ENCODE results near the gene STATH. TPM values are rescaled to one million over a fixed set of nuclear protein-coding genes. Genes with fewer than 3 reads are reported as not detected.

The STATH gene
- total and polyA plus RNA-seq, 2 experiments from 2014 or later, result not detected

GRCh38 chr4:69970071-69970470 is 25.7 kb upstream of the STATH start:
- Histone ChIP-seq H3K4me3 (no peak overlapping the region), H3K36me3 (ENCODE audit: insufficient read depth) (no peaks in the 10 kb centered on the region), H3K27ac (ENCODE audit: low read depth) (no peak overlapping the region), H3K4me2 (no peak overlapping the region), H3K79me2 (replicated peaks; ENCODE audit: insufficient read depth) (no peaks in the 10 kb centered on the region), H3K4me1 (ENCODE audit: insufficient read depth) (no peaks in the 10 kb centered on the region), H4K20me1 (replicated peaks; ENCODE audit: insufficient read depth) (no peaks in the 10 kb centered on the region), H3F3A (replicated peaks; ENCODE audit: low read depth) (no peaks in the 10 kb centered on the region), H2AFZ (no peak overlapping the region), H3K27me3 (ENCODE audit: insufficient read depth) (no peaks in the 10 kb centered on the region), H3K9me2 (ENCODE audit: insufficient read depth) (no peaks in the 10 kb centered on the region)
- Mint-ChIP-seq H3K27me3 (ENCODE audit: insufficient read depth, low read depth, poor library complexity) (peaks cover 2% of the 10 kb centered on the region), H3K9me3 (no peaks in the 10 kb centered on the region), H3K4me3 (no peak overlapping the region), H3K27ac (no peak overlapping the region), H3K4me1 (no peaks in the 10 kb centered on the region), H3K36me3 (ENCODE audit: low read depth) (no peaks in the 10 kb centered on the region)
- TF ChIP-seq, protein P1, sequence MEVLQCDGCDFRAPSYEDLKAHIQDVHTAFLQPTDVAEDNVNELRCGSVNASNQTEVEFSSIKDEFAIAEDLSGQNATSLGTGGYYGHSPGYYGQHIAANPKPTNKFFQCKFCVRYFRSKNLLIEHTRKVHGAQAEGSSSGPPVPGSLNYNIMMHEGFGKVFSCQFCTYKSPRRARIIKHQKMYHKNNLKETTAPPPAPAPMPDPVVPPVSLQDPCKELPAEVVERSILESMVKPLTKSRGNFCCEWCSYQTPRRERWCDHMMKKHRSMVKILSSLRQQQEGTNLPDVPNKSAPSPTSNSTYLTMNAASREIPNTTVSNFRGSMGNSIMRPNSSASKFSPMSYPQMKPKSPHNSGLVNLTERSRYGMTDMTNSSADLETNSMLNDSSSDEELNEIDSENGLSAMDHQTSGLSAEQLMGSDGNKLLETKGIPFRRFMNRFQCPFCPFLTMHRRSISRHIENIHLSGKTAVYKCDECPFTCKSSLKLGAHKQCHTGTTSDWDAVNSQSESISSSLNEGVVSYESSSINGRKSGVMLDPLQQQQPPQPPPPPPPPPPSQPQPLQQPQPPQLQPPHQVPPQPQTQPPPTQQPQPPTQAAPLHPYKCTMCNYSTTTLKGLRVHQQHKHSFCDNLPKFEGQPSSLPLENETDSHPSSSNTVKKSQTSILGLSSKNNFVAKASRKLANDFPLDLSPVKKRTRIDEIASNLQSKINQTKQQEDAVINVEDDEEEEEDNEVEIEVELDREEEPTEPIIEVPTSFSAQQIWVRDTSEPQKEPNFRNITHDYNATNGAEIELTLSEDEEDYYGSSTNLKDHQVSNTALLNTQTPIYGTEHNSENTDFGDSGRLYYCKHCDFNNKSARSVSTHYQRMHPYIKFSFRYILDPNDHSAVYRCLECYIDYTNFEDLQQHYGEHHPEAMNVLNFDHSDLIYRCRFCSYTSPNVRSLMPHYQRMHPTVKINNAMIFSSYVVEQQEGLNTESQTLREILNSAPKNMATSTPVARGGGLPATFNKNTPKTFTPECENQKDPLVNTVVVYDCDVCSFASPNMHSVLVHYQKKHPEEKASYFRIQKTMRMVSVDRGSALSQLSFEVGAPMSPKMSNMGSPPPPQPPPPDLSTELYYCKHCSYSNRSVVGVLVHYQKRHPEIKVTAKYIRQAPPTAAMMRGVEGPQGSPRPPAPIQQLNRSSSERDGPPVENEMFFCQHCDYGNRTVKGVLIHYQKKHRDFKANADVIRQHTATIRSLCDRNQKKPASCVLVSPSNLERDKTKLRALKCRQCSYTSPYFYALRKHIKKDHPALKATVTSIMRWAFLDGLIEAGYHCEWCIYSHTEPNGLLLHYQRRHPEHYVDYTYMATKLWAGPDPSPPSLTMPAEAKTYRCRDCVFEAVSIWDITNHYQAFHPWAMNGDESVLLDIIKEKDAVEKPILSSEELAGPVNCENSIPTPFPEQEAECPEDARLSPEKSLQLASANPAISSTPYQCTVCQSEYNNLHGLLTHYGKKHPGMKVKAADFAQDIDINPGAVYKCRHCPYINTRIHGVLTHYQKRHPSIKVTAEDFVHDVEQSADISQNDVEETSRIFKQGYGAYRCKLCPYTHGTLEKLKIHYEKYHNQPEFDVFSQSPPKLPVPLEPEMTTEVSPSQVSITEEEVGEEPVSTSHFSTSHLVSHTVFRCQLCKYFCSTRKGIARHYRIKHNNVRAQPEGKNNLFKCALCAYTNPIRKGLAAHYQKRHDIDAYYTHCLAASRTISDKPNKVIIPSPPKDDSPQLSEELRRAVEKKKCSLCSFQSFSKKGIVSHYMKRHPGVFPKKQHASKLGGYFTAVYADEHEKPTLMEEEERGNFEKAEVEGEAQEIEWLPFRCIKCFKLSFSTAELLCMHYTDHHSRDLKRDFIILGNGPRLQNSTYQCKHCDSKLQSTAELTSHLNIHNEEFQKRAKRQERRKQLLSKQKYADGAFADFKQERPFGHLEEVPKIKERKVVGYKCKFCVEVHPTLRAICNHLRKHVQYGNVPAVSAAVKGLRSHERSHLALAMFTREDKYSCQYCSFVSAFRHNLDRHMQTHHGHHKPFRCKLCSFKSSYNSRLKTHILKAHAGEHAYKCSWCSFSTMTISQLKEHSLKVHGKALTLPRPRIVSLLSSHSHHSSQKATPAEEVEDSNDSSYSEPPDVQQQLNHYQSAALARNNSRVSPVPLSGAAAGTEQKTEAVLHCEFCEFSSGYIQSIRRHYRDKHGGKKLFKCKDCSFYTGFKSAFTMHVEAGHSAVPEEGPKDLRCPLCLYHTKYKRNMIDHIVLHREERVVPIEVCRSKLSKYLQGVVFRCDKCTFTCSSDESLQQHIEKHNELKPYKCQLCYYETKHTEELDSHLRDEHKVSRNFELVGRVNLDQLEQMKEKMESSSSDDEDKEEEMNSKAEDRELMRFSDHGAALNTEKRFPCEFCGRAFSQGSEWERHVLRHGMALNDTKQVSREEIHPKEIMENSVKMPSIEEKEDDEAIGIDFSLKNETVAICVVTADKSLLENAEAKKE (CRISPR knock-in tag; IDR thresholded peaks at IDR 0.05), result no peak
- no peak for TF ChIP-seq EZH2phosphoT487 (IDR thresholded peaks at IDR 0.05; ENCODE audit: unreplicated experiment)
- no peak for TF ChIP-seq JUNB (IDR thresholded peaks at IDR 0.05; ENCODE audit: unreplicated experiment)
- TF ChIP-seq NANOG (IDR thresholded peaks at IDR 0.05; ENCODE audit: borderline replicate concordance), result no peak
- no peak for TF ChIP-seq STAT1 (IDR thresholded peaks at IDR 0.05; ENCODE audit: unreplicated experiment)
- no peak for TF ChIP-seq REST (IDR thresholded peaks at IDR 0.05; ENCODE audit: unreplicated experiment)
- no peak for TF ChIP-seq ZNF114 (CRISPR knock-in tag; IDR thresholded peaks at IDR 0.05)
- ATAC-seq (no peak), DNase-seq (ENCODE audit: low spot score) (no peak)

Measured in GM23338 (cell line).